OCI-LY1 (cell line): ENCODE results near the gene SCART1.

ENCODE experiments used
- EZH2 ChIP-seq: fragments of 200-600 bp; sonication (generic), shearing (Covaris generic); IDR thresholded peaks from 2 replicates; pipeline ENCODE4 v1.8.0; 2017; ENCODE audit warnings: borderline replicate concordance, mixed run types, mild to moderate bottlenecking, antibody characterized with exemption, low read length, moderate library complexity, mixed read lengths
- TF ChIP-seq, protein P1 (sequence below): fragments of 200-600 bp; sonication (generic), shearing (Covaris generic); IDR thresholded peaks from 2 replicates; pipeline ENCODE4 v1.5.1; 2017; ENCODE audit warnings: mild to moderate bottlenecking, antibody characterized with exemption, low read length, moderate library complexity, mixed read lengths

DNA sequence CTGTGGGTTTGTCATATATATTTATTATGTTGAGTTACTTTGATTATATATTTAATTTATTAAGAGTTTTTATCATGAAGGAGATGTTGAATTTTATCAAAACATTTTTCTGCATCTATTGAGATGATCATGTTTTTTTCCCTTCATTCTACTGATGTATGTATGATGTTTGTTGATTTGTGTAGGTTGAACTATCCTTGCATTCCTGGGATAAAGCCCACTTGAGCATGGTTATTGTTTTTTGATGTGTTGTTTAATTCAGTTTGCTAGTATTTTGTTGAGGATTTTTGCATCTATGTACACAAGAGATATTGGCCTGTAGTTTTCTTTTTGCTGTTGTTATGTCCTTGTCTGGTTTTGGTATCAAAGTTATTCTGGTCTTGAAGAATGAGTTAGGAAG is 31.1 kb downstream of the SCART1 start:
- TF ChIP-seq, protein P1, sequence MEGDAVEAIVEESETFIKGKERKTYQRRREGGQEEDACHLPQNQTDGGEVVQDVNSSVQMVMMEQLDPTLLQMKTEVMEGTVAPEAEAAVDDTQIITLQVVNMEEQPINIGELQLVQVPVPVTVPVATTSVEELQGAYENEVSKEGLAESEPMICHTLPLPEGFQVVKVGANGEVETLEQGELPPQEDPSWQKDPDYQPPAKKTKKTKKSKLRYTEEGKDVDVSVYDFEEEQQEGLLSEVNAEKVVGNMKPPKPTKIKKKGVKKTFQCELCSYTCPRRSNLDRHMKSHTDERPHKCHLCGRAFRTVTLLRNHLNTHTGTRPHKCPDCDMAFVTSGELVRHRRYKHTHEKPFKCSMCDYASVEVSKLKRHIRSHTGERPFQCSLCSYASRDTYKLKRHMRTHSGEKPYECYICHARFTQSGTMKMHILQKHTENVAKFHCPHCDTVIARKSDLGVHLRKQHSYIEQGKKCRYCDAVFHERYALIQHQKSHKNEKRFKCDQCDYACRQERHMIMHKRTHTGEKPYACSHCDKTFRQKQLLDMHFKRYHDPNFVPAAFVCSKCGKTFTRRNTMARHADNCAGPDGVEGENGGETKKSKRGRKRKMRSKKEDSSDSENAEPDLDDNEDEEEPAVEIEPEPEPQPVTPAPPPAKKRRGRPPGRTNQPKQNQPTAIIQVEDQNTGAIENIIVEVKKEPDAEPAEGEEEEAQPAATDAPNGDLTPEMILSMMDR = no peak
- TF ChIP-seq EZH2 = no peak
